Activated naive CD8-positive, alpha-beta T cell treated with anti-CD3 and anti-CD28 coated beads, Interleukin-2, amount 50 U/mL, for 24 hours (primary cell): ENCODE measurements around the gene SKA2.

Experiments used
- ATAC-seq: fragments of 150-1000 bp; cut with Tn5 transposase; one replicate; pipeline ENCODE4 v1.10.0; 2021
- DNase-seq: peaks from one replicate; pipeline ENCODE4 v3.0.0; 2021
- H3K27ac Mint-ChIP-seq: one replicate; pipeline ENCODE4 v1.8.0; 2021; ENCODE audit warnings: mild to moderate bottlenecking, mixed read lengths
- H3K27me3 Mint-ChIP-seq: one replicate; pipeline ENCODE4 v1.8.0; 2021; ENCODE audit warnings: mixed read lengths
- H3K36me3 Mint-ChIP-seq: one replicate; pipeline ENCODE4 v1.8.0; 2021; ENCODE audit warnings: low read depth, mixed read lengths
- H3K4me1 Mint-ChIP-seq: one replicate; pipeline ENCODE4 v1.8.0; 2021; ENCODE audit warnings: mixed read lengths
- H3K4me3 Mint-ChIP-seq: one replicate; pipeline ENCODE4 v1.8.0; 2021; ENCODE audit warnings: mild to moderate bottlenecking, moderate library complexity, mixed read lengths
- H3K9me3 Mint-ChIP-seq: one replicate; pipeline ENCODE4 v1.8.0; 2021; ENCODE audit warnings: mixed read lengths

The SKA2 gene

DNA sequence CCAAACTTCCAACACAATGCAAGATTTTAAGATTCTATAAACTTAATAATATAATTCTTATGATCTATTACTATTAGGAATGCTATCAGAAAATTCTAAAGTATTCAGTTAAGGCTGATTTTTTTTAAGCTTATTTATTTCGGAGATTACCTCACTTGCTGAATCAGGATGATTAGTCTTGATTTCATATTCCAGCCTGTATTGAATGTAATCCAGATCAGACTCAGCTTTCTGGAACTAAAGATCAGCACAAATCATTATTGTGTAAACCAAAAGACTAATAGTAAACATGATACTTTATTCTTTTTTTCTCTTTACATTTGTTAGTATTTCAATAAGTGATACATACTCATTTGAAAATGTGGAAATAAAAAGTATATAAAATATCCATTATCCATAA lies 23.9 kb downstream of the SKA2 start:
- Mint-ChIP-seq H3K4me1 (no peaks in the 10 kb centered on the region), H3K36me3 (peaks cover 11% of the 10 kb centered on the region), H3K27ac (no peak overlapping the region), H3K9me3 (no peaks in the 10 kb centered on the region), H3K4me3 (no peak overlapping the region), H3K27me3 (no peaks in the 10 kb centered on the region)
- no peak for DNase-seq
- no peak for ATAC-seq

DNA sequence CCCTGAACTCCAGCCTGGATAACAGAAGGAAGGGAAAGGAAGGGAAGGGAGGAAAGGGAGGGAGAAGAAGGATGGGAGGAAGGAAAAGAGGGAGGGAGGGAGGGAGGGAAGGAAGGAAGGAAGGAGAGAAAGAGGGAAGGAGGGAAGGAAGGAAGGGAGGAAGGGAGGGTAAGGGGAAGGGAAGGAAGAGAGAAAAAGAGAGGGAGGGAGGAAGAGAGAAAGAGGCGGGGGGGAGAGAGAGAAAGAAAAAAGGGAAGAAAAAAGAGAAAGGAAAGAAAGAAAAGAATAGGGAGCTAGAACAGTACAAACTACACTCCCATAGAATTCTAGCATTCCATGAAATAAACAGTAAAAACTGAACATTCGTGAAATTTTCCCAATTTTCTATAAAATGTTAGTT lies 25.2 kb downstream of the SKA2 start:
- no peak overlapping the region for H3K27ac Mint-ChIP-seq
- H3K4me3 Mint-ChIP-seq, result no peak overlapping the region
- H3K9me3 Mint-ChIP-seq, result no peaks in the 10 kb centered on the region
- peaks cover 11% of the 10 kb centered on the region for H3K36me3 Mint-ChIP-seq
- ATAC-seq, result no peak
- DNase-seq, result no peak
- H3K4me1 Mint-ChIP-seq, result no peaks in the 10 kb centered on the region
- H3K27me3 Mint-ChIP-seq, result no peaks in the 10 kb centered on the region

GRCh38 chr17:59126809-59127417 lies 28.1 kb downstream of the SKA2 start:
- no peak overlapping the region for H3K27ac Mint-ChIP-seq
- DNase-seq, result no peak
- no peaks in the 10 kb centered on the region for H3K4me1 Mint-ChIP-seq
- no peaks in the 10 kb centered on the region for H3K27me3 Mint-ChIP-seq
- H3K36me3 Mint-ChIP-seq, result peaks cover 17% of the 10 kb centered on the region
- H3K9me3 Mint-ChIP-seq, result no peaks in the 10 kb centered on the region
- no peak for ATAC-seq
- no peak overlapping the region for H3K4me3 Mint-ChIP-seq

GRCh38 chr17:59124665-59125064 lies 30.3 kb downstream of the SKA2 start:
- no peak overlapping the region for H3K27ac Mint-ChIP-seq
- no peaks in the 10 kb centered on the region for H3K4me1 Mint-ChIP-seq
- H3K36me3 Mint-ChIP-seq, result peaks cover 17% of the 10 kb centered on the region
- DNase-seq (no peak), ATAC-seq (no peak)
- H3K4me3 Mint-ChIP-seq, result no peak overlapping the region
- no peaks in the 10 kb centered on the region for H3K27me3 Mint-ChIP-seq
- H3K9me3 Mint-ChIP-seq, result no peaks in the 10 kb centered on the region

DNA sequence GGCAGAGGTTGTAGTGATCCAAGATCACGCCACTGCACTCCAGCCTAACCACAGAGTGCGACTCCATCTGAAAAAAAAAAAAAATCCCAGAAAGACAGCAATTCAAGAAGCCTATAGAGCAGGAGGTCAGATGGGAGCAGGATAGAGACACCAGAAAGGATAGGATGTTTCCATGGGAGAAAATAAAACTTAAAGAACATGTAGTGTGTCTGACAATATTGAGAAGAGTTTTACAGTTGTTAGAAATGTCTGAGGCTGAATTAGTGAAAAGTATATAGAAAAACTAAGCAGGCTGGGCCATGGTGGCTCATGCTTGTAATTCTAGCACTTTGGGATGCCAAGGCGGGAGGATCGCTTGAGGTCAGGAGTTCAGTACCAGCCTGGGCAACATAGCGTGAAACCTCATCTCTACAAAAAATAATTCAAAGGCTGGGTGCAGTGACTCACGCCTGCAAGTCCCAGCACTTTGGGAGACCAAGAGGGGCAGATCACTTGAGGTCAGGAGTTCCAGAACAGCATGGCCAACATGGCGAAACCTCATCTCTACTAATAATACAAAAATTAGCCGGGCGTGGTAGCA lies 33.0 kb downstream of the SKA2 start:
- H3K4me3 Mint-ChIP-seq, result no peak overlapping the region
- no peaks in the 10 kb centered on the region for H3K27me3 Mint-ChIP-seq
- no peak overlapping the region for H3K27ac Mint-ChIP-seq
- no peaks in the 10 kb centered on the region for H3K9me3 Mint-ChIP-seq
- DNase-seq (no peak), ATAC-seq (no peak)
- H3K36me3 Mint-ChIP-seq, result peaks cover 20% of the 10 kb centered on the region
- no peaks in the 10 kb centered on the region for H3K4me1 Mint-ChIP-seq

- no peaks in the 10 kb centered on the region for H3K9me3 Mint-ChIP-seq
- peaks cover 21% of the 10 kb centered on the region for H3K36me3 Mint-ChIP-seq
- no peak for DNase-seq
- H3K27me3 Mint-ChIP-seq, result no peaks in the 10 kb centered on the region
- peaks cover 5% of the 10 kb centered on the region for H3K4me1 Mint-ChIP-seq
- H3K27ac Mint-ChIP-seq, result no peak overlapping the region
- no peak overlapping the region for H3K4me3 Mint-ChIP-seq
- no peak for ATAC-seq
Observed at GRCh38 chr17:59115474-59115873, 39.5 kb downstream of the SKA2 start.

DNA sequence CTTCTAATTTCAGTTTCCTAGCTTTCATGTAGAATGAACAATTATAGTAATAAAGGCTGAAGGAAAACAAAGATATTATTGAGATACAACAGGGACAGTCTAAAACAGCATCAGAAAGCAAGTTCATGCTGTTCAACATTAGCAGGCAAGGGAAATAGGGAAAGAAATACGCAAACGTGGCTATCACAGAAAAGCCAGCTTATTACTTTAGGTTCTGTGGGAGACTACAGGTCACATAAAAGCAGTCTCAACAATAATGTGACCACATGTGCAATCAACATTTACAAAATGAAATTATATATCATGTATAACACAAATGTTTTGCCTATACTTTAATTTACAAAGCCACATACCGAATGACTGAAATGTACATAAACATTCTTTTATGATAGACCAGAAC lies 43.4 kb downstream of the SKA2 start:
- Mint-ChIP-seq H3K9me3 (no peaks in the 10 kb centered on the region), H3K27me3 (peaks cover 2% of the 10 kb centered on the region), H3K27ac (no peak overlapping the region), H3K4me1 (peaks cover 28% of the 10 kb centered on the region), H3K36me3 (peaks cover 18% of the 10 kb centered on the region), H3K4me3 (no peak overlapping the region)
- DNase-seq (no peak), ATAC-seq (no peak)

- peaks cover 2% of the 10 kb centered on the region for H3K27me3 Mint-ChIP-seq
- no peak for ATAC-seq
- H3K4me3 Mint-ChIP-seq, result no peak overlapping the region
- H3K9me3 Mint-ChIP-seq, result no peaks in the 10 kb centered on the region
- H3K4me1 Mint-ChIP-seq, result peaks cover 28% of the 10 kb centered on the region
- no peak overlapping the region for H3K27ac Mint-ChIP-seq
- peaks cover 16% of the 10 kb centered on the region for H3K36me3 Mint-ChIP-seq
- DNase-seq, result no peak
Observed at GRCh38 chr17:59110973-59111372, 44.0 kb downstream of the SKA2 start.

DNA sequence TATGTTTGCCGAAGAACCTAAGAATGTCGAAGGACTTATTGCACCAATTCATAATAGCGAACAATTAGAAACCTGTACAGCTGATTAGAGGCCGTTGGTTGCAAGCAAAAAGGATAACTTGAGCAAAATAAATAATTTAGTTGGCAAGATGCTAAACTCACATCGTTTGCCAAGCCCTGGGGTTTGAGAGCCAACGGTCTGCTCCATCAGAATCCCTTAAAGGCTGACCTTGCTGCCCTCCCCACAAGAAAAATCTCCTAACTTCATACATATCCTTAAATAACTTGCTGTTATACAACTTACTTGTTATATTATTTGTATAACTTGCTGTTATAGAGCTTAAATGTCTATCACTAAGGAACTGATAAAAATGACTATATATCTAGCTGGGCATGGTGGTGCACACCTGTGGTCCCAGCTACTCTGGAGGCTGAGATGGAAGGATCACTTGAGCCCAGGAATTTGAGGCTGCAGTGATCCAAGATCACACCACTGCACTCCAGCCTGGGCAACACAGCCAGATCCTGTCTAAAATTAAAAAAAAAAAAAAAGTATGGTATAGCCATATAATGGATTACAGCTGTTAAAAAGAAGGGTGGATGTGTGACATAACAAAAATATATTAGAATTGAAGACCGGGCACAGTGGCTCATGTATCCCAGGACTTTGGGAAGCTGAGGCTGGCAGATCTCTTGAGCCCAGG lies 46.4 kb downstream of the SKA2 start:
- DNase-seq (no peak), ATAC-seq (no peak)
- Mint-ChIP-seq H3K4me1 (peaks cover 48% of the 10 kb centered on the region), H3K4me3 (peak overlapping the region; percentile 98), H3K9me3 (no peaks in the 10 kb centered on the region), H3K36me3 (peaks cover 21% of the 10 kb centered on the region), H3K27ac (no peak overlapping the region), H3K27me3 (peaks cover 2% of the 10 kb centered on the region)

GRCh38 chr17:59107306-59107670 lies 47.7 kb downstream of the SKA2 start:
- no peak for DNase-seq
- H3K4me3 Mint-ChIP-seq, result peak overlapping the region; percentile 98
- H3K9me3 Mint-ChIP-seq, result no peaks in the 10 kb centered on the region
- ATAC-seq, result peak; percentile 18
- peaks cover 52% of the 10 kb centered on the region for H3K4me1 Mint-ChIP-seq
- H3K36me3 Mint-ChIP-seq, result peaks cover 23% of the 10 kb centered on the region
- peak overlapping the region; percentile 94 for H3K27ac Mint-ChIP-seq
- peaks cover 2% of the 10 kb centered on the region for H3K27me3 Mint-ChIP-seq

DNA sequence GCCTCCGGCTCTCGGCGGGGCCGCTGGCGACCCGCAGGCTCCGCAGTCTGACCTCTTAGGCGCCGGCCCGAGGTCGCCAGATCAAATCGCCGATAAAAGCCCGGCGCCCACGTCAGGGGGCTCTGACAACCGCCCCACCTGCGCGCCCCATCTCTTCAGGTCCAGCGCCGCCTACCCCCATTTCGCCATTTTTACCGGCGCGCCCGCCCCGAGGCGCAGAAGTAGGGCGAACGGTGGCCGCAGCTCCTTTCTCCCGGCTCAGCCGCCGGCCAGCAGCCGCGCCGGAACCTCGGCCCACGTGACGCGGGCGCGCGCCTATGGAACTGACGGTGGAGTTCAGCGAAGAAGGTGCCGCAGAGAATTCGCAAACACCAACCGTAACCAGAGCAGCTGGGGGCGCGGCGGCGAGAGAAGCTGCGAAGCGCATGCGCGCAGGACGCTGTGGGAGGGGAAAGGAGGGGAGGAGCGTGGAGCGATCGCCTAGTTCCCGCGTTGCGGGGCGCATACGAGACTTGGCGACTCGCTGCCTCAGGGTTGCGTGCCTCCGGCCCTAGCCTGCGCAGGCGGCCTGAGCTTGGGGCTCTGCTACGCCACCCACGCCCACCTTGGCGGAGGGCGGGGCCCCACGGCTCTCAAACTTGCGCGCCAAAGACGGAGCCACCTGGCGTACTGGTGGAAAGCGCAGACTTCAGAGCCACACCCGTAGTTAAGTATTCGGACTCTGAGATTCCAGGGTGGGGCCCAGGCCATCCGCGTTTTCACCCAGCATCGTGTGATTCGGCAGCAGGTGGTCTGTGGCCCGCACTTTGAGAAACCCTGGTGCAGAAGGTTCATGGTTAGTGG lies 48.3 kb downstream of the SKA2 start, which contains the start of gene TRIM37:
TSS of gene TRIM37 (minus strand) at position 418 of the 843 bp plus-strand sequence. CDS start 419 bp downstream, outside the sequence.
- Mint-ChIP-seq H3K27ac (peak within 1 kb of the TSS; percentile 94), H3K27me3 (peaks cover 2% of the 10 kb centered on the region), H3K4me3 (peak within 1 kb of the TSS; percentile 98), H3K36me3 (peaks cover 27% of the 10 kb centered on the region), H3K4me1 (peaks cover 52% of the 10 kb centered on the region), H3K9me3 (no peaks in the 10 kb centered on the region)
- DNase-seq, result peak; percentile 99
- ATAC-seq, result peak; percentile 98

GRCh38 chr17:59105852-59106462 lies 49.0 kb downstream of the SKA2 start:
- peak; percentile 71 for DNase-seq
- peaks cover 51% of the 10 kb centered on the region for H3K4me1 Mint-ChIP-seq

DNA sequence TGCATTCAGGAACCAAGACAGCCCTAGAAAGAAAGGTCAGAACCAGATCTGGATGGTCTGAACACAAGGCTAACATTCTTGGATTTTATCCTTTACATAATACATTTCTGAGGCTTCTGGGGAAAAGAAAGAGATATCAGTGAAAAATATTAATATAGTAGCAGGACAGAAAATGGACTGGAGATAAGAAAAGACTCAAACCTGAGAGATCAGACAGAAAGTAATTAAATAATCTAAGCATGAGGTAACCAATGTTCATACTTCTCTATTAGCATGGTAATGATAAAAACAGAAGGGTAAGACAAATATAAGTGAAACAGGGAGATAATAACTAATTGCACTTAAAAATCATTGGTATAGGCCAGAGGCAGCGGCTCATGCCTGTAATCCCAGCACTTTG lies 53.8 kb downstream of the SKA2 start:
- no peak for ATAC-seq
- peaks cover 41% of the 10 kb centered on the region for H3K4me1 Mint-ChIP-seq
- no peaks in the 10 kb centered on the region for H3K9me3 Mint-ChIP-seq
- H3K4me3 Mint-ChIP-seq, result no peak overlapping the region
- H3K36me3 Mint-ChIP-seq, result peaks cover 50% of the 10 kb centered on the region
- no peaks in the 10 kb centered on the region for H3K27me3 Mint-ChIP-seq
- no peak for DNase-seq
- H3K27ac Mint-ChIP-seq, result peak overlapping the region; percentile 23

More at GRCh38 chr17:59105852-59106462, 49.0 kb downstream of the SKA2 start:
- Mint-ChIP-seq H3K4me3 (peak overlapping the region; percentile 98), H3K9me3 (no peaks in the 10 kb centered on the region), H3K27me3 (peaks cover 2% of the 10 kb centered on the region), H3K27ac (peak overlapping the region; percentile 94), H3K36me3 (peaks cover 29% of the 10 kb centered on the region)
- ATAC-seq, result peak; percentile 41

- H3K9me3 Mint-ChIP-seq, result no peaks in the 10 kb centered on the region
- DNase-seq (no peak), ATAC-seq (no peak)
- no peak overlapping the region for H3K4me3 Mint-ChIP-seq
- peaks cover 19% of the 10 kb centered on the region for H3K4me1 Mint-ChIP-seq
- H3K27me3 Mint-ChIP-seq, result no peaks in the 10 kb centered on the region
- H3K36me3 Mint-ChIP-seq, result peaks cover 43% of the 10 kb centered on the region
- no peak overlapping the region for H3K27ac Mint-ChIP-seq
Observed at GRCh38 chr17:59097876-59098275, 57.1 kb downstream of the SKA2 start.
